ENCODE data around the gene SENP5. TPM values are rescaled to one million over a fixed set of nuclear protein-coding genes. Genes with fewer than 3 reads are reported as not detected.

SENP5 gene
- total RNA-seq, 1 donor from 2014 or later: 38.1 TPM

GRCh38 chr3:196975349-196975748, 107.6 kb downstream of the SENP5 start:
- no peak for TF ChIP-seq CTCF (IDR thresholded peaks at IDR 0.05; ENCODE audit: unreplicated experiment)
- peak overlapping the region; percentile 16 for H3K27ac Mint-ChIP-seq (ENCODE audit: unreplicated experiment)
- H3K4me3 Mint-ChIP-seq (ENCODE audit: unreplicated experiment): no peak overlapping the region
- DNase-seq (ENCODE audit: low spot score): no peak
- peaks cover 8% of the 10 kb centered on the region for H3K36me3 Mint-ChIP-seq (ENCODE audit: low read depth, unreplicated experiment)
- peaks cover 13% of the 10 kb centered on the region for H3K27me3 Mint-ChIP-seq (ENCODE audit: unreplicated experiment)
- no peaks in the 10 kb centered on the region for H3K9me3 Mint-ChIP-seq (ENCODE audit: unreplicated experiment)
- peaks cover 7% of the 10 kb centered on the region for H3K4me1 Mint-ChIP-seq (ENCODE audit: unreplicated experiment)

GRCh38 chr3:196976941-196977340, 109.2 kb downstream of the SENP5 start:
- Mint-ChIP-seq H3K36me3 (ENCODE audit: low read depth, unreplicated experiment) (peaks cover 4% of the 10 kb centered on the region), H3K27me3 (ENCODE audit: unreplicated experiment) (peaks cover 5% of the 10 kb centered on the region), H3K4me3 (ENCODE audit: unreplicated experiment) (no peak overlapping the region), H3K27ac (ENCODE audit: unreplicated experiment) (no peak overlapping the region), H3K4me1 (ENCODE audit: unreplicated experiment) (peaks cover 4% of the 10 kb centered on the region), H3K9me3 (ENCODE audit: unreplicated experiment) (no peaks in the 10 kb centered on the region)
- TF ChIP-seq CTCF (IDR thresholded peaks at IDR 0.05; ENCODE audit: unreplicated experiment): no peak
- no peak for DNase-seq (ENCODE audit: low spot score)

GRCh38 chr3:196979545-196979944, 111.8 kb downstream of the SENP5 start:
- no peaks in the 10 kb centered on the region for H3K9me3 Mint-ChIP-seq (ENCODE audit: unreplicated experiment)
- H3K27ac Mint-ChIP-seq (ENCODE audit: unreplicated experiment): no peak overlapping the region
- H3K4me1 Mint-ChIP-seq (ENCODE audit: unreplicated experiment): peaks cover 4% of the 10 kb centered on the region
- no peak for TF ChIP-seq CTCF (IDR thresholded peaks at IDR 0.05; ENCODE audit: unreplicated experiment)
- no peak overlapping the region for H3K4me3 Mint-ChIP-seq (ENCODE audit: unreplicated experiment)
- H3K36me3 Mint-ChIP-seq (ENCODE audit: low read depth, unreplicated experiment): peaks cover 4% of the 10 kb centered on the region
- DNase-seq (ENCODE audit: low spot score): no peak
- H3K27me3 Mint-ChIP-seq (ENCODE audit: unreplicated experiment): peaks cover 5% of the 10 kb centered on the region

- Mint-ChIP-seq H3K27ac (ENCODE audit: unreplicated experiment) (no peak overlapping the region), H3K27me3 (ENCODE audit: unreplicated experiment) (peaks cover 3% of the 10 kb centered on the region), H3K4me3 (ENCODE audit: unreplicated experiment) (peak overlapping the region; percentile 3), H3K4me1 (ENCODE audit: unreplicated experiment) (no peaks in the 10 kb centered on the region), H3K9me3 (ENCODE audit: unreplicated experiment) (no peaks in the 10 kb centered on the region), H3K36me3 (ENCODE audit: low read depth, unreplicated experiment) (peaks cover 4% of the 10 kb centered on the region)
- TF ChIP-seq CTCF (IDR thresholded peaks at IDR 0.05; ENCODE audit: unreplicated experiment): no peak
- no peak for DNase-seq (ENCODE audit: low spot score)
Observed at GRCh38 chr3:196981657-196982056, 113.9 kb downstream of the SENP5 start.

GRCh38 chr3:196983186-196983585, 115.5 kb downstream of the SENP5 start:
- no peak for DNase-seq (ENCODE audit: low spot score)
- TF ChIP-seq CTCF (IDR thresholded peaks at IDR 0.05; ENCODE audit: unreplicated experiment): no peak
- Mint-ChIP-seq H3K36me3 (ENCODE audit: low read depth, unreplicated experiment) (peaks cover 4% of the 10 kb centered on the region), H3K4me1 (ENCODE audit: unreplicated experiment) (peaks cover 8% of the 10 kb centered on the region), H3K4me3 (ENCODE audit: unreplicated experiment) (no peak overlapping the region), H3K9me3 (ENCODE audit: unreplicated experiment) (no peaks in the 10 kb centered on the region), H3K27ac (ENCODE audit: unreplicated experiment) (no peak overlapping the region), H3K27me3 (ENCODE audit: unreplicated experiment) (peaks cover 7% of the 10 kb centered on the region)

Other genes starting within 250 kb of the SENP5 start
- 18.6 TPM for gene NRROS, start 228.2 kb upstream of the SENP5 start, total RNA-seq (ENCODE audit: unreplicated experiment)
- gene CEP19, start 155.7 kb upstream of the SENP5 start, total RNA-seq (ENCODE audit: unreplicated experiment): 6.0 TPM
- 35.7 TPM for gene PIGX, start 155.5 kb upstream of the SENP5 start, total RNA-seq (ENCODE audit: unreplicated experiment)
- 116 TPM for gene PAK2, start 128.1 kb upstream of the SENP5 start, total RNA-seq (ENCODE audit: unreplicated experiment)
- gene NCBP2, start 74.6 kb downstream of the SENP5 start, total RNA-seq (ENCODE audit: unreplicated experiment): 61.0 TPM
- 3.5 TPM for gene PIGZ, start 100.9 kb downstream of the SENP5 start, total RNA-seq (ENCODE audit: unreplicated experiment)
- 2.9 TPM for gene MELTF, start 161.9 kb downstream of the SENP5 start, total RNA-seq (ENCODE audit: unreplicated experiment)

All from endothelial cell (in vitro differentiated cells).